Thyroid gland (tissue), 4 donors: ENCODE measurements around the gene SEMA7A.

ENCODE experiments used
- CTCF ChIP-seq, 6 experiments: fragments of 200-600 bp in 3 of 6; fragments of 450-650 bp in 3 of 6; sonication (generic) in 3 of 6; IDR thresholded peaks; one replicate each; pipeline ENCODE4 v1.5.1; 2016 to 2019; ENCODE audit warnings: antibody characterized with exemption in 6 of 6, mild to moderate bottlenecking in 2 of 6, inconsistent platforms in 1 of 6, moderate library complexity in 1 of 6
- POLR2A ChIP-seq, 2 donors: fragments of 450-650 bp; IDR thresholded peaks; one replicate each; pipeline ENCODE4 v1.6.1; 2017; ENCODE audit warnings: antibody characterized with exemption in 2 of 2, mild to moderate bottlenecking in 2 of 2, moderate library complexity in 1 of 2

- no peak for TF ChIP-seq POLR2A (IDR thresholded peaks at IDR 0.05)
- TF ChIP-seq CTCF (IDR thresholded peaks at IDR 0.05), result no peak
Observed at GRCh38 chr15:74376825-74377581, 56.8 kb downstream of the SEMA7A start.
